ENCODE data around the gene HOXD12.

DNA sequence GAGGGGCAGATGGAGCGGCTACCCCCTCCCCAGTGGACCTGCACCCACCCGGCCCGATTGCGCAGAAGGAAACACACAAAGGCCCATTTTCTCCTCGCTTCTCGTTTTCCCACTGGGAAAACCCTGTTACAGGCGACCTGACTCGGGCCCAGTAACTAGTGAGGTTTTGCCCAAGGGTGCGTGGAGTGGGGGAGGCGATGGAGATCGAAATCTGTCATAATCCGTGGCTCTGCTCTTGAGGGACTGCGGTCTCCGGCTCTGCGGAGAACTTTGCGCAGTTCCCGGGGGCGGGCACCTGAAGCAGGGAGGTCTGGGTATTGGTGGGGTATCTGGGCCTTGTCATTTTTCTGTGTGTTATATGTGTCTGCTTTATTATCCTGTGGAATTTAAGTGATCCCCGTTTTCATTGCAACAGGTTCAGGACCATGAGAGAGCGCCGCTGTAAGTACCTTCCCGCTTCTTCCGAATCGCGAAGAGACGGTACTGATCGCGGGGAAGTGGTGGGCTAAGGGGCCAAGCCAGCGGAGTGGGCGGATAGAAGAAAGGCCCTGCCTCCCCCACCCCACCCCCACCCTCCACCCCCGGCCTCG lies 47.7 kb downstream of the HOXD12 start:
- TF ChIP-seq, protein P1, sequence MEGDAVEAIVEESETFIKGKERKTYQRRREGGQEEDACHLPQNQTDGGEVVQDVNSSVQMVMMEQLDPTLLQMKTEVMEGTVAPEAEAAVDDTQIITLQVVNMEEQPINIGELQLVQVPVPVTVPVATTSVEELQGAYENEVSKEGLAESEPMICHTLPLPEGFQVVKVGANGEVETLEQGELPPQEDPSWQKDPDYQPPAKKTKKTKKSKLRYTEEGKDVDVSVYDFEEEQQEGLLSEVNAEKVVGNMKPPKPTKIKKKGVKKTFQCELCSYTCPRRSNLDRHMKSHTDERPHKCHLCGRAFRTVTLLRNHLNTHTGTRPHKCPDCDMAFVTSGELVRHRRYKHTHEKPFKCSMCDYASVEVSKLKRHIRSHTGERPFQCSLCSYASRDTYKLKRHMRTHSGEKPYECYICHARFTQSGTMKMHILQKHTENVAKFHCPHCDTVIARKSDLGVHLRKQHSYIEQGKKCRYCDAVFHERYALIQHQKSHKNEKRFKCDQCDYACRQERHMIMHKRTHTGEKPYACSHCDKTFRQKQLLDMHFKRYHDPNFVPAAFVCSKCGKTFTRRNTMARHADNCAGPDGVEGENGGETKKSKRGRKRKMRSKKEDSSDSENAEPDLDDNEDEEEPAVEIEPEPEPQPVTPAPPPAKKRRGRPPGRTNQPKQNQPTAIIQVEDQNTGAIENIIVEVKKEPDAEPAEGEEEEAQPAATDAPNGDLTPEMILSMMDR (conservative IDR thresholded peaks at IDR 0.05): no peak
- TF ChIP-seq EZH2 (IDR thresholded peaks at IDR 0.05; ENCODE audit: low read depth): no peak
